Activated naive CD8-positive, alpha-beta T cell treated with anti-CD3 and anti-CD28 coated beads, Interleukin-2, amount 50 U/mL, for 16 hours (primary cell): ENCODE data around the gene LRRFIP1.
"Not testable (repeated sequence)": the region's sequence is repeated elsewhere in the genome, so short reads cannot be mapped to it uniquely, and the experiment has no call there.

Experiments
- DNase-seq: peaks from one replicate; pipeline ENCODE4 v3.0.0-alpha.2; 2020; ENCODE audit warnings: low read depth, low spot score

Gene LRRFIP1

GRCh38 chr2:237596520-237597195, 30.7 kb upstream of the LRRFIP1 start:
- DNase-seq = no peak

- no peak for DNase-seq
Measured at GRCh38 chr2:237597196-237598145, 29.9 kb upstream of the LRRFIP1 start.

- DNase-seq = no peak
Measured at GRCh38 chr2:237598468-237599208, 28.7 kb upstream of the LRRFIP1 start.

- DNase-seq = no peak
Measured at GRCh38 chr2:237599465-237600110, 27.8 kb upstream of the LRRFIP1 start.

- DNase-seq = no peak
Measured at GRCh38 chr2:237600205-237600846, 27.1 kb upstream of the LRRFIP1 start.

- no peak for DNase-seq
Measured at GRCh38 chr2:237601453-237602116, 25.8 kb upstream of the LRRFIP1 start.

- DNase-seq = no peak
Measured at GRCh38 chr2:237602409-237602808, 25.0 kb upstream of the LRRFIP1 start.

- DNase-seq = no peak
Measured at GRCh38 chr2:237603049-237603717, 24.2 kb upstream of the LRRFIP1 start.

GRCh38 chr2:237603718-237604362, 23.5 kb upstream of the LRRFIP1 start:
- no peak for DNase-seq

- no peak for DNase-seq
Measured at GRCh38 chr2:237604391-237604790, 23.0 kb upstream of the LRRFIP1 start.

- DNase-seq = no peak
Measured at GRCh38 chr2:237604960-237605359, 22.4 kb upstream of the LRRFIP1 start.

- not testable (repeated sequence) for DNase-seq
Measured at GRCh38 chr2:237606522-237606921, 20.9 kb upstream of the LRRFIP1 start.

GRCh38 chr2:237612527-237613357, 14.6 kb upstream of the LRRFIP1 start:
- no peak for DNase-seq

GRCh38 chr2:237613679-237614078, 13.7 kb upstream of the LRRFIP1 start:
- DNase-seq = no peak

GRCh38 chr2:237614151-237614720, 13.2 kb upstream of the LRRFIP1 start:
- no peak for DNase-seq

GRCh38 chr2:237615631-237616249, 11.6 kb upstream of the LRRFIP1 start:
- DNase-seq = no peak

GRCh38 chr2:237616373-237616733, 11.0 kb upstream of the LRRFIP1 start:
- DNase-seq = no peak
